DND-41 (cell line): ENCODE data around the gene CAP1.
"Not testable (repeated sequence)": the region's sequence is repeated elsewhere in the genome, so short reads cannot be mapped to it uniquely, and the experiment has no call there.

ENCODE experiments used
- ATAC-seq: fragments of 200-7000 bp; cut with Tn5 transposase; 3 replicates; pipeline ENCODE4 v1.9.1; 2021; ENCODE audit warnings: low read depth; ENCODE audit not compliant: insufficient read depth
- DNase-seq: peaks from one replicate; pipeline ENCODE4 v3.0.0-alpha.2; 2020
- H2AFZ ChIP-seq: 2 replicates; pipeline ENCODE4 v1.6.0; 2012; ENCODE audit warnings: low read depth, low read length
- H3K27ac ChIP-seq: 2 replicates; pipeline ENCODE4 v1.5.1; 2012; ENCODE audit warnings: low read length, inconsistent platforms
- H3K27me3 ChIP-seq: fragments of 200-600 bp; sonication (generic); 2 replicates; pipeline ENCODE4 v1.6.0; 2012; ENCODE audit warnings: low read length, mild to moderate bottlenecking, inconsistent platforms; ENCODE audit not compliant: insufficient read depth, poor library complexity
- H3K36me3 ChIP-seq: 2 replicates; pipeline ENCODE4 v1.5.1; 2012; ENCODE audit warnings: low read length, inconsistent platforms; ENCODE audit not compliant: insufficient read depth
- H3K4me1 ChIP-seq: 2 replicates; pipeline ENCODE4 v1.5.1; 2012; ENCODE audit warnings: mild to moderate bottlenecking, low read length; ENCODE audit not compliant: insufficient read depth
- H3K4me2 ChIP-seq: 2 replicates; pipeline ENCODE4 v1.6.0; 2012; ENCODE audit warnings: mild to moderate bottlenecking, moderate library complexity, low read length, inconsistent platforms; ENCODE audit not compliant: insufficient read depth
- H3K4me3 ChIP-seq, 2 experiments: fragments of 200-600 bp in 1 of 2; shearing (Covaris generic) in 1 of 2; 2 replicates each; pipeline ENCODE4 v1.5.1; 2012 to 2016; ENCODE audit warnings: inconsistent platforms in 2 of 2, low read length in 2 of 2, mild to moderate bottlenecking in 2 of 2, low read depth in 1 of 2, moderate library complexity in 1 of 2
- H3K79me2 ChIP-seq: 2 replicates; pipeline ENCODE4 v1.6.0; 2012; ENCODE audit warnings: low read length, inconsistent platforms; ENCODE audit not compliant: insufficient read depth
- H3K9ac ChIP-seq: 2 replicates; pipeline ENCODE4 v1.6.0; 2012; ENCODE audit warnings: low read depth, mild to moderate bottlenecking, inconsistent platforms, low read length, moderate library complexity
- H3K9me3 ChIP-seq: 2 replicates; pipeline ENCODE4 v1.5.1; 2012; ENCODE audit warnings: low read length, moderate library complexity, mild to moderate bottlenecking, inconsistent platforms; ENCODE audit not compliant: insufficient read depth, severe bottlenecking
- H4K20me1 ChIP-seq: 2 replicates; pipeline ENCODE4 v1.6.0; 2012; ENCODE audit warnings: low read length; ENCODE audit not compliant: insufficient read depth
- CTCF ChIP-seq: IDR thresholded peaks from 2 replicates; pipeline ENCODE4 v1.5.1; 2012; ENCODE audit warnings: borderline replicate concordance, low read length, moderate library complexity, mild to moderate bottlenecking; ENCODE audit not compliant: poor library complexity, severe bottlenecking; ENCODE audit errors: extremely low read depth
- EZH2 ChIP-seq: IDR thresholded peaks from 3 replicates; pipeline ENCODE4 v1.6.1; 2012; ENCODE audit warnings: borderline replicate concordance, low read depth, mild to moderate bottlenecking, moderate library complexity, low read length, inconsistent platforms; ENCODE audit not compliant: severe bottlenecking

CAP1 gene

GRCh38 chr1:40034869-40035268 lies 5.7 kb upstream of the CAP1 start:
- H3K4me2 ChIP-seq: peak overlapping the region; percentile 33
- peak overlapping the region; percentile 34 for H3K9ac ChIP-seq

DNA sequence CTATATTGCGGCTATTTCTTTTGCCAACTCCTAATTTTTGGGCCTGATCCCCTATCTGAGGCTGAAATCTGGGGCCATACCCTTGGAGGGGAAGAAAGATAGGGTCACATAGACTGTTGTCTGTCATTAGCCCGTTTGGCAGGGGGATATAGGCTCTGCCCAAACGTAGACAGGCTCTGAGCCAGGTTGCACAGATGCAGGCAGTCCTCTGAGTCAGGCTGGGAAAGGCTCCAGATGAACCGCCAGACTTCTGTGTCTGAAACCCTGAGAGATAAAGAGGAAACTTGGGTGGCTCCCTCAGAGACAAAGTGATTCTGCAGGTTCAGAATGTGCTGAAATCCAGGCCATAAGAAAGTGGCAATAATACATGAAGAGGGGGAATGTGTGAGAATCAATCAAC lies 4.0 kb upstream of the CAP1 start:
- Histone ChIP-seq H3K27me3 (no peaks in the 10 kb centered on the region), H2AFZ (no peak overlapping the region), H3K9ac (no peak overlapping the region), H3K9me3 (no peaks in the 10 kb centered on the region), H3K4me2 (no peak overlapping the region), H3K4me3 (no peak overlapping the region), H3K36me3 (no peaks in the 10 kb centered on the region; the same call in 1 of the 2 replicates), H3K79me2 (peaks cover 20% of the 10 kb centered on the region), H3K27ac (no peak overlapping the region), H3K4me1 (peaks cover 36% of the 10 kb centered on the region), H4K20me1 (peaks cover 5% of the 10 kb centered on the region; the same call in 1 of the 2 replicates)
- DNase-seq: no peak
- TF ChIP-seq CTCF: no peak
- no peak for TF ChIP-seq EZH2
- ATAC-seq: no peak

More at GRCh38 chr1:40034869-40035268, 5.7 kb upstream of the CAP1 start:
- no peaks in the 10 kb centered on the region for H4K20me1 ChIP-seq
- H3K36me3 ChIP-seq: no peaks in the 10 kb centered on the region; the same call in 1 of the 2 replicates
- H3K9me3 ChIP-seq: no peaks in the 10 kb centered on the region
- peak; percentile 44 for DNase-seq
- H3K4me1 ChIP-seq: peaks cover 31% of the 10 kb centered on the region
- no peak overlapping the region for H3K4me3 ChIP-seq
- H3K27me3 ChIP-seq: no peaks in the 10 kb centered on the region
- peak overlapping the region; percentile 69 for H2AFZ ChIP-seq
- peaks cover 5% of the 10 kb centered on the region for H3K79me2 ChIP-seq
- peak; percentile 67 for ATAC-seq
- H3K27ac ChIP-seq: peak overlapping the region; percentile 72
- no peak for TF ChIP-seq EZH2
- peak; percentile 43 for TF ChIP-seq CTCF

DNA sequence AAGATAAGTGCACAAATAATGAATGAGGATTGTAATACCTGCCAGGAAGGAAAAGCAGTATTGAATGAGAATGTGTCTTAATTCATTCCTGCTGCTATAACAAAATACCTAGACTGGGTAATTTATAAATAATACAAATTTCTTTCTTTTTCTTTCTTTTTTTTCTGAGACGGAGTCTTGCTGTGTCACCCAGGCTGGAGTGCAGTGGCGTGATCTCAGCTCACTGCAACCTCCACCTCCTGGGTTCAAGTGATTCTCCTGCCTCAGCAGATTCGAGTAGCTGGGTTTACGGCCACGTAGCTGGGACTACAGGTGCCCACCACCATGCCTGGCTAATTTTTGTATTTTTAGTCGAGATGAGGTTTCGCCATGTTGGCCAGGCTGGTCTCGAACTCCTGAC lies 3.3 kb upstream of the CAP1 start:
- Histone ChIP-seq H4K20me1 (peaks cover 10% of the 10 kb centered on the region; the same call in 1 of the 2 replicates), H3K4me1 (peaks cover 42% of the 10 kb centered on the region), H3K79me2 (peaks cover 26% of the 10 kb centered on the region)
- H3K27ac ChIP-seq, ATAC-seq, H3K36me3 ChIP-seq, H3K9ac ChIP-seq, H3K27me3 ChIP-seq, DNase-seq, H3K9me3 ChIP-seq, H2AFZ ChIP-seq, H3K4me2 ChIP-seq, H3K4me3 ChIP-seq: not testable (repeated sequence)

GRCh38 chr1:40038697-40039096 lies 1.8 kb upstream of the CAP1 start:
- H3K27ac ChIP-seq: no peak overlapping the region
- H4K20me1 ChIP-seq: peaks cover 14% of the 10 kb centered on the region; the same call in 1 of the 2 replicates
- H2AFZ ChIP-seq: no peak overlapping the region
- no peak overlapping the region for H3K4me3 ChIP-seq
- no peak for TF ChIP-seq CTCF
- no peak for TF ChIP-seq EZH2
- ATAC-seq (no peak), DNase-seq (no peak)
- H3K27me3 ChIP-seq: no peaks in the 10 kb centered on the region
- H3K79me2 ChIP-seq: peaks cover 41% of the 10 kb centered on the region
- H3K9ac ChIP-seq: peak overlapping the region; percentile 97
- no peaks in the 10 kb centered on the region for H3K9me3 ChIP-seq
- peaks cover 57% of the 10 kb centered on the region for H3K4me1 ChIP-seq
- peaks cover 10% of the 10 kb centered on the region for H3K36me3 ChIP-seq
- H3K4me2 ChIP-seq: peak overlapping the region; percentile 95
